Measurements from ENCODE around the gene STARD3.
A peak's percentile ranks its signal among the peaks of the same experiment; 100 is the strongest.

STARD3 gene

DNA sequence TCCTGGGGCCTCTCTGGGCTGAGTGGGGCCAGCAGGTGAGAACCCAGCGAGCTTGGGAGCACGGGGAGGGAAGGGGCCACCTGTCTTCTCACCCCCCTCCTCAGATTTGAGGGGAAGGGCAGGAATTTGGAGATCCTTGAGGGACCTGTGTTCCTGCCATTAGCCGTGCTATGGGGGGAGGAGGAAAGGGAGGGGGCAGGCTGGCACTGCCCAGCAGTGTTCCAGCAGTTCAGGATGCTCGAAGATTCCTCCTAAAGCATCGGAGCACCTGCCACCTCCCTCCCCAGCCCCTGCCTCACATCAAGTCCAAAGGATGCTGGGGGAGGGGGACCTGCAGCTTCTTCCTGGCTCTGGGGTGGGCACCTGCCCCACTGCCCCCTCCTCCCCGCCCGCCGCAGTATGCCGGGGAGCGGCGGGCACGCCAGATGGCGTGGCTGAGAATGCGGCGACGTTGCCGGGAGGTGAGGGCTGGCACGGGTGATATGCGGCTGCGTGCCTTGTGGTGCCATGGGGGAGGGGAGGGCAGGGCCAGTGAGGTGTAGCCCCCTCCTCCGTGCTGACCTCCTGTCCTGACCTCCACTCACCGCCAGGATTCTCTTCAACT, 24.6 kb upstream of the STARD3 start:
- no peaks in the 10 kb centered on the region for H3K9me3 ChIP-seq (ENCODE audit: control insufficient read depth in 2 of 2, low read length in 2 of 2)
- H3K4me3 ChIP-seq (ENCODE audit: low read length in 2 of 2), result no peak overlapping the region
- H3K9ac ChIP-seq (ENCODE audit: low read depth in 1 of 2, low read length in 2 of 2), result no peak overlapping the region
- H3K27me3 ChIP-seq (ENCODE audit: control insufficient read depth in 2 of 2, insufficient read depth in 2 of 2, low read length in 2 of 2), result peaks cover 35 to 40% of the 10 kb centered on the region in 2 donors
- H3K4me1 ChIP-seq (ENCODE audit: control insufficient read depth in 2 of 2, insufficient read depth in 2 of 2, low read length in 2 of 2), result peaks cover 2 to 4% of the 10 kb centered on the region in 2 donors
- no peaks in the 10 kb centered on the region for H3K36me3 ChIP-seq (ENCODE audit: control insufficient read depth in 2 of 2, insufficient read depth in 2 of 2, low read length in 2 of 2)
- no peak overlapping the region for H3K27ac ChIP-seq (ENCODE audit: low read depth in 2 of 2, low read length in 2 of 2)

DNA sequence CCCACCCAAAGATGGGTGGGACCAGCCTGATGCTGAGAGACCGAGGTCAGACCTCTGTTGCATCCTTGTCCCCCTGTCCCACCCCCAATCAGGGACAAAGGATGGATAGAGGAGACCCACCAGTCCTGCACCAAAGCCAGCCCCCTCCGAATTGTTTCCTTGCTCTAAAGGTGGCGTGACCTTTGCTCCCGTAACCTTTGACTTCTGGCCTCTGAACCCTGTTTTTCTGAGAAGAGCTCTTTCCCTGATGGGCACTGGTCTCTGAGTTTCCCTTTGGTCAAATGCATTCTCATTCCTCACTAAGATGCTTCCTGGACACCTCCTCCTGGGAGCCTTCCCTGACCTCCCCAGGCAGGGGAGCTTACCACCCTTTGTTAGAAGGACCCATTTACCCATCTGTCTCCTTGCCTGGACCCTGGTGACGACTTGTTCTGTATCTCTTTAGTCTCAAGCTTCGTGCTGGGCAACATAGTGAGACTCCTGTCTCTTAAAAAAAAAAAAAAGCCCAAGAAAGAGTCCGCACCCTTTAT, 23.9 kb upstream of the STARD3 start:
- Histone ChIP-seq H3K27me3 (ENCODE audit: control insufficient read depth in 2 of 2, insufficient read depth in 2 of 2, low read length in 2 of 2) (peaks cover 34 to 38% of the 10 kb centered on the region in 2 donors), H3K27ac (ENCODE audit: low read depth in 2 of 2, low read length in 2 of 2) (no peak overlapping the region)

DNA sequence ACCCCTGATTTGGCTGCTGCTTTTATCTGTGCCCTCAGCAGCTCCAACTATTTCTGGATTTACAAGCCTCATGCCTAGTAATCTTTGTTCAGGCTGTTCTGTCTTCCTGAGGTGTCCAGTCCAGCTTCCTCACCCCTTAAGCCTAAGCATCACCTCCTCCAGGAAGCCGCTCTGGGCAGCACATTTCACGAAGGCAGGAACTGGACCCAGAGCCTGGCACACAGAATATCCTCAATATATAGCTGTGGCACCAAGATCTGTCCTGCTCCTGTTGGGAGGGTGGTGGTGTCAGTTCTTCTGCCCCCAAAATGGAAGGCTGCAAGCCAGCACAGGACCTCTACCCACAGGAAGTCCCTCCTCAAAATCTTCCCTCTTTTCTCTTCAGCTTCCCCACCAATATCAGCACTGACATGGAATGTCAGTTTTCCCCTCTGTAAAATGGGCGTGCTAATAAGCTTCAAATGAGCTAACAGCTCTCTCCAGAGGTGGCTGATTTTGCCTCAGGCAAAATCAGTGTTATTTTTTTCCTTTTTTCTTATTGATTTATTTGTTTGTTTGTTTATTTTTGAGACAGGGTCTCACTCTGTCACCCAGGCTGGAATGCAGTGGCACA, 22.3 kb upstream of the STARD3 start:
- no peak overlapping the region for H3K9ac ChIP-seq (ENCODE audit: low read depth in 1 of 2, low read length in 2 of 2)
- H3K4me3 ChIP-seq (ENCODE audit: low read length in 2 of 2), result no peak overlapping the region
- no peaks in the 10 kb centered on the region for H3K36me3 ChIP-seq (ENCODE audit: control insufficient read depth in 2 of 2, insufficient read depth in 2 of 2, low read length in 2 of 2)
- peaks cover 22 to 23% of the 10 kb centered on the region in 2 donors for H3K27me3 ChIP-seq (ENCODE audit: control insufficient read depth in 2 of 2, insufficient read depth in 2 of 2, low read length in 2 of 2)
- H3K27ac ChIP-seq (ENCODE audit: low read depth in 2 of 2, low read length in 2 of 2), result no peak overlapping the region
- H3K9me3 ChIP-seq (ENCODE audit: control insufficient read depth in 2 of 2, low read length in 2 of 2), result no peaks in the 10 kb centered on the region
- peaks cover 11 to 13% of the 10 kb centered on the region in 2 donors for H3K4me1 ChIP-seq (ENCODE audit: control insufficient read depth in 2 of 2, insufficient read depth in 2 of 2, low read length in 2 of 2)

More for the DNA sequence above, 23.9 kb upstream of the STARD3 start:
- H3K4me1 ChIP-seq (ENCODE audit: control insufficient read depth in 2 of 2, insufficient read depth in 2 of 2, low read length in 2 of 2), result peaks cover 3 to 4% of the 10 kb centered on the region in 2 donors
- H3K9ac ChIP-seq (ENCODE audit: low read depth in 1 of 2, low read length in 2 of 2), result no peak overlapping the region
- H3K4me3 ChIP-seq (ENCODE audit: low read length in 2 of 2), result no peak overlapping the region
- H3K9me3 ChIP-seq (ENCODE audit: control insufficient read depth in 2 of 2, low read length in 2 of 2), result no peaks in the 10 kb centered on the region
- no peaks in the 10 kb centered on the region for H3K36me3 ChIP-seq (ENCODE audit: control insufficient read depth in 2 of 2, insufficient read depth in 2 of 2, low read length in 2 of 2)

DNA sequence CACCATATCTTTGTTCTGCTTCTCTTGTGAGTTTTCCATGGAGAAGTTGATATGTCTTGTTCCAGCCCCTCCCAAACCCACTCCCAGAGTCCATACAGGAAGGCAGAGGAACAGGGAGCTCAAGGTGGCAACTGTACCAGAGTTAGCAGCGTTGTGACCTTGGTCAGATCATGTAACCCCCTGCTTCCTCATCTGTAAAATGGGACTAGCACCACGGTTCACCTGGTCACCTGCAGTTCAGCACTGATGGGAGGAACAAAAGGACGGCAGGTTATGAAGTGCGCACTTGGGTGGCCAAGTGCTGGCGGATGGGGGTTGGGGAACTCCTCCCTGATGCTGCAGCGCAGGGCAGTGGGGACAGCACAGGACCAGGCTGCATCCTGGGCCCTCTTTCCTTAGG, 21.5 kb upstream of the STARD3 start:
- Histone ChIP-seq H3K9me3 (ENCODE audit: control insufficient read depth in 2 of 2, low read length in 2 of 2) (no peaks in the 10 kb centered on the region), H3K36me3 (ENCODE audit: control insufficient read depth in 2 of 2, insufficient read depth in 2 of 2, low read length in 2 of 2) (no peaks in the 10 kb centered on the region), H3K4me3 (ENCODE audit: low read length in 2 of 2) (no peak overlapping the region), H3K27ac (ENCODE audit: low read depth in 2 of 2, low read length in 2 of 2) (no peak overlapping the region), H3K27me3 (ENCODE audit: control insufficient read depth in 2 of 2, insufficient read depth in 2 of 2, low read length in 2 of 2) (peaks cover 20 to 23% of the 10 kb centered on the region in 2 donors), H3K4me1 (ENCODE audit: control insufficient read depth in 2 of 2, insufficient read depth in 2 of 2, low read length in 2 of 2) (peaks cover 11 to 14% of the 10 kb centered on the region in 2 donors), H3K9ac (ENCODE audit: low read depth in 1 of 2, low read length in 2 of 2) (no peak overlapping the region)

DNA sequence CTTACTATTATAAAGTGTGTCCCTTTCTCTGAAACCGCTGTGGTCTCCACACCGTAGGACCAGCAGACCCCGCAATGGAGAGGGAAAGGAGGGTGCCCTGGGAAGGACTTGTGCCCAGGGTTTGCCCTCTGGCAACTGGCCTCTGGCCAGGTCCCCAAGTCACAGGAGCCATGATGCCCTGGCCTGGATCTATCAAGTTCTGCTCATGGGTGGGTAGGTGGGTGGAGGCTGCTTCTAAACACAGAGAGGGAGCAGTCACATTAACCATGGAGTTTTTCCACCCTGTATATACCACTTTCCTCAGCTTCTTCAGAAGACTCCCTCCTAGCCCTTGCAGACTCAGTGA, 19.9 kb upstream of the STARD3 start:
- Histone ChIP-seq H3K4me3 (ENCODE audit: low read length in 2 of 2) (peak overlapping the region; percentile 53 to 55), H3K36me3 (ENCODE audit: control insufficient read depth in 2 of 2, insufficient read depth in 2 of 2, low read length in 2 of 2) (no peaks in the 10 kb centered on the region), H3K27me3 (ENCODE audit: control insufficient read depth in 2 of 2, insufficient read depth in 2 of 2, low read length in 2 of 2) (peaks cover 11 to 23% of the 10 kb centered on the region in 2 donors), H3K4me1 (ENCODE audit: control insufficient read depth in 2 of 2, insufficient read depth in 2 of 2, low read length in 2 of 2) (peaks cover 12 to 17% of the 10 kb centered on the region in 2 donors), H3K9ac (ENCODE audit: low read depth in 1 of 2, low read length in 2 of 2) (no peak overlapping the region), H3K27ac (ENCODE audit: low read depth in 2 of 2, low read length in 2 of 2) (no peak overlapping the region), H3K9me3 (ENCODE audit: control insufficient read depth in 2 of 2, low read length in 2 of 2) (no peaks in the 10 kb centered on the region)

DNA sequence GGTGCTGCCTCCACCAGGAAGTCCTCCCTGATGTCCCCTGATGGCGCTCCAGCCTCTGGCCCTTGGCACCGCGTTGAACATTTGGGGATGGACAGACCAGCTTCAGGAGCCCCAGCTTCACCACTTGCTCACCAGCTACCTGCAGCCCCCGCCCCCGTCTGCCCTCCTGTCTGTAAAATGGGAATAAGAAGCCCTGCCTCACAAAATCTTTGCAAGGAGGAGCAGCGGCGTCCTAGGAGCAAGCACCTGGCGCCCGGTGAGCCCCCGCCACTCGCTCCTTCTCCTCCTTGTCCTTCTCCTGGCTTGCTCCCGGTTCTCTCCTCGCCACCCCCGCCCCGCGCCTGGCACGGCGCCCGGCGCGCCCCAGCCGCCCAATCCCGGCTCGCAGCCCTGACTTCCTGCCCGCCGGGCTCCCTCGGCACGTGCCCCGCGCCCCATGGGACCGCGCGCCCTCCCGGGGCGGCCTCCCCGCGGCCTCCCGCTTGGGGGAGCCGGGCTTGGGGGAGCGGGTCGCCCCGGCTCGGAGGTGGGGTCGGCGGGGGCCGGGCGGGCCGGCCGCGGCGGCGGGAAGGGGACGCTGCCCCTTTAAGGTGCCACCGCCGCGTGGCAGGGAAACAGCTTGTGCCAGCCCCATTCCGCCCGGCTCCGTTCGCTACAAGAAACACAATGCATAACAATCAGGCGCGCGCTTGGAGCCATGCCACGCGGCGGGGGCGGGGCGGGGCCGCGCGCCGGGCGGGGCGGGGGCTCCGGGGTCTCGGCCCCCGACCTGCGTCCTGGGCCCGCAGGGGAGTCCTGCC, 19.3 kb upstream of the STARD3 start:
- Histone ChIP-seq H3K9ac (ENCODE audit: low read depth in 1 of 2, low read length in 2 of 2) (peak overlapping the region; percentile 26 to 49), H3K4me3 (ENCODE audit: low read length in 2 of 2) (peak overlapping the region; percentile 55 to 66), H3K27ac (ENCODE audit: low read depth in 2 of 2, low read length in 2 of 2) (peak overlapping the region; percentile 38 to 56), H3K4me1 (ENCODE audit: control insufficient read depth in 2 of 2, insufficient read depth in 2 of 2, low read length in 2 of 2) (peaks cover 16 to 21% of the 10 kb centered on the region in 2 donors), H3K27me3 (ENCODE audit: control insufficient read depth in 2 of 2, insufficient read depth in 2 of 2, low read length in 2 of 2) (peaks cover 10 to 22% of the 10 kb centered on the region in 2 donors), H3K36me3 (ENCODE audit: control insufficient read depth in 2 of 2, insufficient read depth in 2 of 2, low read length in 2 of 2) (no peaks in the 10 kb centered on the region), H3K9me3 (ENCODE audit: control insufficient read depth in 2 of 2, low read length in 2 of 2) (no peaks in the 10 kb centered on the region)

DNA sequence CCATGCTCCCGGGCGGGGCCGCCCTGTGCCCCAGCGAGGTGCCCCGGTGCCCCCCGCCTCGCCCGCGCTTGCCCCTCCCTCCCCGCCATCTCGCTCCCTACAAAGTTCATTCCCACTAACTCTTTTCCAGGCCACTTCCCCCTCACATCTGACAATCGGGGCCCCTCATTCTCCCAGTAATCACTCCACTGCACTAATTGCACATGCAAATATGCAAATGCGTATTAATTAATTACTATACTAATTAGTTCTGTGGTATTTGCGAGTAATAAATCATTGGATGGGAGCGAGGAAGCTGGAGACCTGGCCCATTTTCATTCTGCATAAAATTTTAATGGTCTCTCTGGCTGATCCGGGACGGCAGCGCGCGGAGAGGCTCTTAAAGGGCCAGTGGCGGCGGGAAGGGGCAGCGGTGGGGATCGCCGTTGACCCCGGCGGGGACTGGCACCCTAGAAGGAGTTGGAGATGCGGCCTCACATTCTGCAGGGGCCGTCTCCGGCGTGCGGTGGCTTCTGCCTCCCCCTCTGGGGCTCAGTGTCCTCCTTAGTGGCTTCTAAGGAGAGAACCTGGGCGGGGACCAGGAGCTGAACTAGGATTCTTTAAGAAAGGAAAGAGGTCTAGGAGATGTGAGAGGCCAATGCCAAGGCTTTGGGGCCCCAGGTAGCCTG, 18.6 kb upstream of the STARD3 start:
- peak overlapping the region; percentile 38 to 56 for H3K27ac ChIP-seq (ENCODE audit: low read depth in 2 of 2, low read length in 2 of 2)
- peaks cover 22 to 24% of the 10 kb centered on the region in 2 donors for H3K4me1 ChIP-seq (ENCODE audit: control insufficient read depth in 2 of 2, insufficient read depth in 2 of 2, low read length in 2 of 2)
- peak overlapping the region; percentile 66 to 80 for H3K4me3 ChIP-seq (ENCODE audit: low read length in 2 of 2)
- H3K36me3 ChIP-seq (ENCODE audit: control insufficient read depth in 2 of 2, insufficient read depth in 2 of 2, low read length in 2 of 2), result no peaks in the 10 kb centered on the region
- peaks cover 5 to 16% of the 10 kb centered on the region in 2 donors for H3K27me3 ChIP-seq (ENCODE audit: control insufficient read depth in 2 of 2, insufficient read depth in 2 of 2, low read length in 2 of 2)
- peak overlapping the region; percentile 38 to 47 for H3K9ac ChIP-seq (ENCODE audit: low read depth in 1 of 2, low read length in 2 of 2)
- H3K9me3 ChIP-seq (ENCODE audit: control insufficient read depth in 2 of 2, low read length in 2 of 2), result no peaks in the 10 kb centered on the region

DNA sequence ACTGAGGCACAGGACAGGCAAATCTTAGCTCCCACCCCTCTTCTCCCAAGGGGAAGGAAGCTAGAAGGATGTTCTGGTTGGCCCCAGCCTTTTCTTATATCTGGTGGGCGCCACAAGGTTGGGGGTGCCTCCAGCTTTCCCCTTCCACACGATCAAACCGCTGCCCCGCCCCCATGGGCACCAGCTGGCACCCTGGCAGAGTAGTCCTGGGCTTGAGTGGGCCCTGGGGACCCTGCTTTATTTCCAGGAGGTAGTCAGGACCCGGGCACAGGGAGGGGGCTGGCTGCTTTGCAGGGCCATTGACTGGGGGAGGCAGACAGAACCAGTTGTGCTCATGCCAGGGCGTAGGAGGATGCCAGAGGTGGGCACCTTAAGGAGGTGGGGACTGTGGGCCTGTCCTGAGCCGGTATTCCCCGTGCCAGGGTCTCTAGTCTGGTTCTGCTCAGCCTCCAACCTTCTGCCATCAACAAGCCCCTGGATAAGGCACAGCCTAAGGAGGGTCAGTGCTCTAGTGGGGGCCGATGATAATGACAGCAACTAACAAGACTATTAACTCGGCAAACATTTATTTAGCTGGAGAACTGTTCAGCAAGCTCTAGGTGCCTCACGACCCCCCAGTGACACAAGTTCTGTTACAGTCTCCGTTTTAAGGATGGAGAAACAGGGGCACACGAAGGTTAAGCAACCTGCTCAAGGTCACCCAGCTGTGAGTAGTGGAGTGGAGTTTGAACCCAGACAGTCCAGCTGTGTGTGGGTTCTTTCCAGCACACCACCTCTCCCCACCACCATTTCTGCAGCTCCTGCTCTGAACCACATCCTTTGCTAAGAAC, 17.8 kb upstream of the STARD3 start:
- H3K27ac ChIP-seq (ENCODE audit: low read depth in 2 of 2, low read length in 2 of 2), result no peak overlapping the region
- H3K9ac ChIP-seq (ENCODE audit: low read depth in 1 of 2, low read length in 2 of 2), result peak overlapping the region in 1 of 2 donors; percentile 47
- H3K4me3 ChIP-seq (ENCODE audit: low read length in 2 of 2), result peak overlapping the region; percentile 66 to 80
- H3K9me3 ChIP-seq (ENCODE audit: control insufficient read depth in 2 of 2, low read length in 2 of 2), result no peaks in the 10 kb centered on the region
- H3K4me1 ChIP-seq (ENCODE audit: control insufficient read depth in 2 of 2, insufficient read depth in 2 of 2, low read length in 2 of 2), result peaks cover 24 to 28% of the 10 kb centered on the region in 2 donors
- H3K36me3 ChIP-seq (ENCODE audit: control insufficient read depth in 2 of 2, insufficient read depth in 2 of 2, low read length in 2 of 2), result no peaks in the 10 kb centered on the region
- peaks cover 5 to 12% of the 10 kb centered on the region in 2 donors for H3K27me3 ChIP-seq (ENCODE audit: control insufficient read depth in 2 of 2, insufficient read depth in 2 of 2, low read length in 2 of 2)

DNA sequence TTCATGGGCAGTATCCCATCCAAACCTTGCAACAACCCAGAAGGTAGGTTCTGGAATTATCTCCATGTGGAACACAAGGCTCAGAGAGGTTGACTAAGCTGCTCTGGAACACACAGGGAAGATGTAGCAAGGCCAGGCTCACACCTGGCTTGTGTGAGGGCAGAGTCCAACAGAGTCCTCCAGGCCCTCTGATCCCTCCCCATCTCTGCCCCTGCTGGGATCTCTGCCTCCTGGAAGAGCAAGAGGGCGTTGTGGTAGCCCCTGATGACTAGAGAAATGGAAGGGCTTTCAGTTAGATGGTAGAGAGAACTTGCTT, 17.2 kb upstream of the STARD3 start:
- Histone ChIP-seq H3K4me1 (ENCODE audit: control insufficient read depth in 2 of 2, insufficient read depth in 2 of 2, low read length in 2 of 2) (peaks cover 27 to 32% of the 10 kb centered on the region in 2 donors), H3K27me3 (ENCODE audit: control insufficient read depth in 2 of 2, insufficient read depth in 2 of 2, low read length in 2 of 2) (peaks cover 5 to 11% of the 10 kb centered on the region in 2 donors), H3K9ac (ENCODE audit: low read depth in 1 of 2, low read length in 2 of 2) (no peak overlapping the region), H3K36me3 (ENCODE audit: control insufficient read depth in 2 of 2, insufficient read depth in 2 of 2, low read length in 2 of 2) (no peaks in the 10 kb centered on the region), H3K4me3 (ENCODE audit: low read length in 2 of 2) (no peak overlapping the region), H3K27ac (ENCODE audit: low read depth in 2 of 2, low read length in 2 of 2) (no peak overlapping the region), H3K9me3 (ENCODE audit: control insufficient read depth in 2 of 2, low read length in 2 of 2) (no peaks in the 10 kb centered on the region)

All from mucosa of rectum (tissue), 2 donors.